Stomach (tissue), 9 donors: ENCODE results near the gene CCPG1. TPM values are rescaled to one million over a fixed set of nuclear protein-coding genes. Genes with fewer than 3 reads are reported as not detected.
"Not testable (repeated sequence)": the region's sequence is repeated elsewhere in the genome, so short reads cannot be mapped to it uniquely, and the experiment has no call there.

ENCODE experiments used
- DNase-seq, 2 donors: peaks; one replicate each; pipeline versions ENCODE4 v3.0.0 to v3.0.0-alpha.2; 2013 to 2019
- H3K27ac ChIP-seq, 5 donors: fragments of 200-600 bp in 4 of 5; sonication (generic) in 4 of 5; one replicate each; pipeline ENCODE4 v1.5.1; 2013 to 2019; ENCODE audit warnings: mild to moderate bottlenecking in 1 of 5, moderate library complexity in 1 of 5
- H3K27me3 ChIP-seq, 3 donors: fragments of 200-600 bp; sonication (generic); one replicate each; pipeline ENCODE4 v1.5.1; 2017 to 2019; ENCODE audit warnings: mixed run types in 1 of 3
- H3K36me3 ChIP-seq, 4 donors: fragments of 200-600 bp; sonication (generic); 1 replicate in 3 of 4; 2 replicates in 1 of 4; pipeline ENCODE4 v1.5.1; 2016 to 2019
- H3K4me1 ChIP-seq, 4 donors: fragments of 200-600 bp; sonication (generic); one replicate each; pipeline ENCODE4 v1.5.1; 2016 to 2019
- H3K4me3 ChIP-seq, 4 donors: fragments of 200-600 bp; sonication (generic) in 3 of 4; one replicate each; pipeline ENCODE4 v1.5.1; 2016 to 2019; ENCODE audit warnings: mild to moderate bottlenecking in 1 of 4
- H3K9me3 ChIP-seq, 4 donors: fragments of 200-600 bp; sonication (generic); one replicate each; pipeline ENCODE4 v1.5.1; 2016 to 2019
- EP300 ChIP-seq: sonication (generic); formaldehyde crosslinking; IDR thresholded peaks from one replicate; pipeline ENCODE4 v1.6.1; 2017; ENCODE audit warnings: antibody characterized with exemption
- POLR2A ChIP-seq, 4 donors: fragments of 450-650 bp; IDR thresholded peaks; one replicate each; pipeline ENCODE4 v1.6.1; 2016; ENCODE audit warnings: antibody characterized with exemption in 4 of 4, control low read depth in 2 of 4, mild to moderate bottlenecking in 1 of 4, moderate library complexity in 1 of 4
- POLR2AphosphoS5 ChIP-seq, 3 donors: sonication (generic); formaldehyde crosslinking; IDR thresholded peaks; one replicate each; pipeline ENCODE4 v1.6.1; 2016; ENCODE audit warnings: antibody characterized with exemption in 3 of 3
- WGBS, 5 donors: extraction: QIAGEN DNeasy Blood & Tissue Kit in 3 of 5; methylation state at CpG; one replicate each; pipeline versions ENCODE4 v1.1.5 to v1.1.7; 2013 to 2018; 5-methylcytosine and 5-hydroxymethylcytosine counted together
- intact Hi-C: fragments of 100-400 bp; cut with DNase I; formaldehyde crosslinking; loops from one replicate; pipeline ENCODE4 v1.15.1; 2023; ENCODE audit warnings: low total_unique reads
- polyA plus RNA-seq, 3 donors: library from polyadenylated mRNA; stranded (reverse); fragments of 200-250 nt; gene quantifications; one replicate each; pipeline ENCODE4 v1.2.3, GENCODE V29; 2013
- total RNA-seq, 5 donors: library from RNA; depleted of rRNA; stranded (reverse); fragments of >200 nt; gene quantifications; one replicate each; pipeline versions ENCODE4 v1.1.0 to v1.2.3, GENCODE V29; 2014 to 2016
- TF ChIP-seq, protein P1 (sequence below), 7 experiments: fragments of 450-650 bp in 4 of 7; fragments of 200-600 bp in 3 of 7; sonication (generic) in 3 of 7; IDR thresholded peaks; one replicate each; pipeline ENCODE4 v1.5.1; 2016 to 2019; ENCODE audit warnings: antibody characterized with exemption in 7 of 7, control low read depth in 2 of 7, mild to moderate bottlenecking in 1 of 7
- donor health status: healthy with polysubstance abuse.
- donor health status: Bipolar disorder and iron deficiency.
- donor health status: healthy.

The CCPG1 gene
- total and polyA plus RNA-seq, 8 donors: 15.1 to 119 (median 28.1) TPM

DNA sequence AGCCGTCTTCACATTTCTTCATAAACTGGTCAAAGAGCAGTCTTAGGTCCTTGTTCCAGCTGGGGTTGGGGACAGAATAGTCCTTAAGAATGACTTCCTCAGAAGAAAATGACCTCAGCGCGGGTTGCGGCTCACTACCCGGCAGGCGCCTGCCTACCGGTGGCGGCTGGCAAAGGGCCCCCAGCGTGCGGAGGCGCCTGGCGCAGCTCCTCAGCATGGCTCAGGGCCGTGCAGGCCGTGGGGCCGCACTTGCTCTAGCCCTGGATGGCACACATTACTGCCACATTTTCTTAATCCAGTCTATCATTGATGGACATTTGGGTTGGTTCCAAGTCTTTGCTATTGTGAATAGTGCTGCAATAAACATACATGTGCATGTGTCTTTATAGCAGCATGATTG is 35.0 kb upstream of the CCPG1 start:
- 90 to 99% (median 96%) methylated on average over 15 of the region's 15 CpGs for WGBS, 5 donors

DNA sequence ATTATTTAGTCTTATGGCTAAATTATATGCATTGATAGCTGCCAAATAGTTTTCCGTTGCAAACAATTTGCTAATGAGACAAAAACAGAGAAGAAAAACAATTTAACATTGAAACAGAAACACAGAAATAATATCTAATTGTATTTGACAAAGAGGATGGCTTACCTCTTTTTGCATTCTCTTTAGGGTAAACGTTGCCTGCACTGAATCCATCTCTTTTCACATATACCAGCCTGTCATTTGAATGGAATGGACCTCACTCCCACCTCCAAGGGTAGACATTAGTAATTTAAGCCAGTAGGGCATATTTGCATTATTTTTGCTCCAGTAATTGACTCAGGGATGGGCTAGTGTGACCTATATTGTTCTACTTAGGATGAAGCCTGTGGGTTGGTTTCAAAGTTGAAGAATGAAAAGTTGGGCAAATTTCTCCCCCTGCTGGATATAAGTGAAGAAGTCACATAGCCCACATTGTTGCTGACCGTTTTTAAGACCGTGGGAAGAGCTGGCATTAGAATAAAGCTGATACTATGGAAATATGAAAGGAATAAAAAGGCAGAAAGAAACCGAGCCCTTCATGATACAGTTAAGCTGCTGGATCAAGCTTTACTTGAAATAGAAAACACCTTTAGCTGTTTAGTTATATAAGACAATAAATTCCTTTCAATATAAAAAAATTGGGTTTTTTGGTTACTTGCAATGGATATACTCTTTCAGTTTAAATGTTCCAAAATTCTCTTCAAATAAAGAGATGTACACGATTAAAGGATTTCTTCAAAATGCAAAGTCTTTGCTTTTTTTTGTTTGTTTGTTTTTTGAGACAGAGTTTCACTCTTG is 27.0 kb upstream of the CCPG1 start:
- no peaks in the 10 kb centered on the region for H3K36me3 ChIP-seq
- no peak overlapping the region for H3K4me3 ChIP-seq
- WGBS, 5 donors: 31 to 37% (median 34%) methylated on average over 6 of the region's 6 CpGs
- no peaks in the 10 kb centered on the region for H3K27me3 ChIP-seq
- no peak overlapping the region for H3K27ac ChIP-seq
- TF ChIP-seq, protein P1, sequence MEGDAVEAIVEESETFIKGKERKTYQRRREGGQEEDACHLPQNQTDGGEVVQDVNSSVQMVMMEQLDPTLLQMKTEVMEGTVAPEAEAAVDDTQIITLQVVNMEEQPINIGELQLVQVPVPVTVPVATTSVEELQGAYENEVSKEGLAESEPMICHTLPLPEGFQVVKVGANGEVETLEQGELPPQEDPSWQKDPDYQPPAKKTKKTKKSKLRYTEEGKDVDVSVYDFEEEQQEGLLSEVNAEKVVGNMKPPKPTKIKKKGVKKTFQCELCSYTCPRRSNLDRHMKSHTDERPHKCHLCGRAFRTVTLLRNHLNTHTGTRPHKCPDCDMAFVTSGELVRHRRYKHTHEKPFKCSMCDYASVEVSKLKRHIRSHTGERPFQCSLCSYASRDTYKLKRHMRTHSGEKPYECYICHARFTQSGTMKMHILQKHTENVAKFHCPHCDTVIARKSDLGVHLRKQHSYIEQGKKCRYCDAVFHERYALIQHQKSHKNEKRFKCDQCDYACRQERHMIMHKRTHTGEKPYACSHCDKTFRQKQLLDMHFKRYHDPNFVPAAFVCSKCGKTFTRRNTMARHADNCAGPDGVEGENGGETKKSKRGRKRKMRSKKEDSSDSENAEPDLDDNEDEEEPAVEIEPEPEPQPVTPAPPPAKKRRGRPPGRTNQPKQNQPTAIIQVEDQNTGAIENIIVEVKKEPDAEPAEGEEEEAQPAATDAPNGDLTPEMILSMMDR (IDR thresholded peaks at IDR 0.05): peak in 5 of 7 experiments; percentile 20 to 52 (median 41)
- no peak for TF ChIP-seq POLR2AphosphoS5 (IDR thresholded peaks at IDR 0.05)
- intact Hi-C loops: loop anchor here (10.0 kb wide), 1 partner anchor 210 kb away; no protein-coding TSS in a partner anchor
- no peaks in the 10 kb centered on the region for H3K9me3 ChIP-seq
- H3K4me1 ChIP-seq: no peaks in the 10 kb centered on the region
- DNase-seq: peak in 1 of 2 donors; percentile 76

More for the DNA sequence above, 35.0 kb upstream of the CCPG1 start:
- H3K4me1 ChIP-seq, H3K36me3 ChIP-seq, H3K27me3 ChIP-seq, H3K4me3 ChIP-seq, DNase-seq, H3K27ac ChIP-seq, intact Hi-C loops: not testable (repeated sequence)
- H3K9me3 ChIP-seq: peaks cover 0 to 23% (median 11%) of the 10 kb centered on the region in 4 donors

DNA sequence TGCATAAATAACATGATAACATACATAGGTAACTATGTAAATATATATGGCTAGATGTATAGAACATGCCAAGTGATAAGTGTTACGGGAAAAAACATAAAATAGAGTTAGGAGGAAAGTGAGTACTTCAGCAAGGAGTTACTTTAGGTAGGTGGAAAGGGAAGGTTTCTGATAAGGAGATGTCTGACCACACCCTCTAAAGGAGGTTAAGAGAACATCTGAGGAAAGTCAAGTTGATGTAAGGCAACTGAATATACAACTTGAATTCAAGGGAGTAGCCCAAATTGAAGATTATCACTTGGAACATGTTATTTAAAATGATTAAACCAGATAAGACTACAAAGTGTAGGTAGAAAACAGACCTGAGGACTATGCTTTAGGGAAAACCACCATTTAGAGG is 13.9 kb upstream of the CCPG1 start:
- no peak for DNase-seq
- WGBS, 5 donors: 0% methylated on average over 1 of the region's 1 CpG
- intact Hi-C loops: no loop called here
- H3K4me3 ChIP-seq: no peak overlapping the region
- no peak overlapping the region for H3K27ac ChIP-seq
- no peaks in the 10 kb centered on the region for H3K27me3 ChIP-seq
- H3K9me3 ChIP-seq: no peaks in the 10 kb centered on the region
- H3K4me1 ChIP-seq: peaks cover 0 to 4% (median 0%) of the 10 kb centered on the region in 4 donors
- H3K36me3 ChIP-seq: peaks cover 0 to 3% (median 0%) of the 10 kb centered on the region in 4 donors
- TF ChIP-seq, protein P1 (IDR thresholded peaks at IDR 0.05): no peak
- no peak for TF ChIP-seq EP300
- no peak for TF ChIP-seq POLR2A (IDR thresholded peaks at IDR 0.05)
- no peak for TF ChIP-seq POLR2AphosphoS5 (IDR thresholded peaks at IDR 0.05)

DNA sequence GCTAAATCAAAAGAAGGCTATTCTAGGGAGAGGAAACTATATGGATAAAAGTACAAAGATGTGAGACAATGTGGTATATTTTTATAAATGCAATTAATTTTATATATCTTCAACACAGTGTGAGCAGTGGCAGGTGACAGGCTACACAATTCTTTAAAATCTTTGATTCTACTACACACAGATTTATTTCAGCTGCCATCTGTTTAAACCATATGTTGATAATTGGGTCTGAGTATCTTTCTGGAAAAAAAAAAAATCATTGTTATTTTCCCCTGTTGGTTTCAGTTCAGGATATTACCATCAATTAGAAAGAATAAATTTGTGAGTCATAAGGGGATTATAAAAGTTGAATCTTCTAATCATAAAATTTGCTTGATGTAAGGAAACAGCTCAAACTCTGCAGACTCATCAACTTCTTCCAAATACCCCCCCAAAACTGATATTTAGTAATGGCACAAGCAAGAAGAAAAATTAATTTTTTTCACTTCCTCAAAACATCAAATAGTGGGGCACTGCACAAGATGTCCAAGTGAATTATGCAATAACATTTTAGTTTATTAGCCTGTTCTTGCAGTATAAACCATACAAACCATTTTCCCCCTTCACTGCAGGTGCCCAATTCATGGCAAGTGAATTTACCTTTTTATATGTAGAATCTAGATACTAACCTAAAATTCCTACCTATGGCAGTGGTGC is 12.2 kb upstream of the CCPG1 start:
- H3K27me3 ChIP-seq: no peaks in the 10 kb centered on the region
- H3K36me3 ChIP-seq: peaks cover 0 to 3% (median 0%) of the 10 kb centered on the region in 4 donors
- H3K27ac ChIP-seq: no peak overlapping the region
- H3K4me3 ChIP-seq: no peak overlapping the region
- TF ChIP-seq EP300: no peak
- peaks cover 0 to 4% (median 0%) of the 10 kb centered on the region in 4 donors for H3K4me1 ChIP-seq
- DNase-seq: no peak
- H3K9me3 ChIP-seq: no peaks in the 10 kb centered on the region
- intact Hi-C loops: no loop called here

DNA sequence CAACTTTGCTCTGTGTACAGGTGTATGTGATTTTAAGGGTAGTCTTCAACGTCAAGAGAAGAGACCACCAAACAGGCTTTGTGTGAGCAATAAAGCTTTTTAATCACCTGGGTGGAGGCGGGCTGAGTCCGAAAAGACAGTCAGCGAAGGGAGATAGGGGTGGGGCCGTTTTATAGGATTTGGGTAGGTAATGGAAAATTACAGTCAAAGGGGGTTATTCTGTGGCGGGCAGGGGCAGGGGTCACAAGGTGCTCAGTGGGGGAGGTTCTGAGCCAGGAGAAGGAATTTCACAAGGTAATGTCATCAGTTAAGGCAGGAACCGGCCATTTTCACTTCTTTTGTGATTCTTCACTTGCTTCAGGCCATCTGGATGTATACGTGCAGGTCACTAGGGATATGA is 9.5 kb upstream of the CCPG1 start:
- DNase-seq, H3K4me1 ChIP-seq, intact Hi-C loops, H3K27ac ChIP-seq, H3K27me3 ChIP-seq, H3K9me3 ChIP-seq, H3K4me3 ChIP-seq, H3K36me3 ChIP-seq: not testable (repeated sequence)
- 83 to 93% (median 86%) methylated on average over 8 of the region's 8 CpGs for WGBS, 5 donors

DNA sequence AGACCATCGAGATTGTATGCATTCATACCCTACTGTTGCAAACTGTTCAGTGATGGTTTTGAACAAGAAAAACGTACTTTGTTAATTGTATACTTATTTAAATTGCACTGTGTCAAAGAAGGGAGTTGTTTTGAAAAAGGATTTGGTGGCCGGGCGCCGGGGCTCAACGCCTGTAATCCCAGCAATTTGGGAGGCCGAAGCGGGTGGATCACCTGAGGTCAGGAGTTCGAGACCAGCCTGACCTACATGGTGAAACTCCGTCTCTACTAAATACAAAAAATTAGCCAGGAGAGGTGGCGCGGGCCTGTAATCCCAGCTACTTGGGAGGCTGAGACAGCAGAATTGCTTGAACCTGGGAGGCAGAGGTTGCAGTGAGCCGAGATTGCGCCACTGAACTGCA is 817 bp upstream of the CCPG1 start:
- H3K9me3 ChIP-seq, DNase-seq, intact Hi-C loops, H3K27me3 ChIP-seq, H3K36me3 ChIP-seq: not testable (repeated sequence)
- H3K4me3 ChIP-seq: peak overlapping the region; percentile 83 to 95 (median 86)
- H3K27ac ChIP-seq: peak overlapping the region in 4 of 5 donors; percentile 95 to 98 (median 97)
- peaks cover 12 to 48% (median 41%) of the 10 kb centered on the region in 4 donors for H3K4me1 ChIP-seq
- WGBS, 5 donors: 42 to 55% (median 47%) methylated on average over 14 of the region's 14 CpGs
